ENCODE results near the gene NAV3. TPM values are rescaled to one million over a fixed set of nuclear protein-coding genes. Genes with fewer than 3 reads are reported as not detected.

Gene NAV3
- polyA plus RNA-seq, 1 donor from 2014 or later: 36.9 TPM

DNA sequence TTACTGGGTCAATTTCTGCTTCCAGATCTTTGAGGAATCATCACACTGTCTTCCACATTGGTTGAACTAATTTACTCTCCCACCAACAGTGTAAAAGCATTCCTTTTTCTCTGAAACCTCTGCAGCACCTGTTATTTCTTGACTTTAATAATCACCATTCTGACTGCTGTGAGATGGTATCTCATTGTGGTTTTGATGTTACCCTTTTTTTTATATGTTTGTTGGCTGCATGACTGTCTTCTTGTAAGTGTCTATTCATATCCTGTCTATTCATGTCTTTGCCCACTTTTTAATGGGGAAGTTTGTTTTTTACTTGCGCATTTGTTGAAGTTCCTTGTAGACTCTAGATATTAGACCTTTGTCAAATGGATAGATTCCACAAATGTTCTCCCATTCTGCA is 324.9 kb downstream of the NAV3 start:
- no peaks in the 10 kb centered on the region for H3K9me3 ChIP-seq (ENCODE audit: low read length)
- H3K9me2 ChIP-seq (ENCODE audit: insufficient read depth, low read length): no peaks in the 10 kb centered on the region
- no peak overlapping the region for H2AFZ ChIP-seq (ENCODE audit: low read depth, low read length)
- no peaks in the 10 kb centered on the region for H3K27me3 ChIP-seq (ENCODE audit: insufficient read depth, low read depth, low read length)
- H3K4me2 ChIP-seq (ENCODE audit: low read length): no peak overlapping the region
- H4K20me1 ChIP-seq (ENCODE audit: insufficient read depth): no peaks in the 10 kb centered on the region
- H3K27ac ChIP-seq (ENCODE audit: low read length): no peak overlapping the region
- H3F3A ChIP-seq (ENCODE audit: insufficient read depth, low read length, poor library complexity, severe bottlenecking): no peaks in the 10 kb centered on the region
- no peaks in the 10 kb centered on the region for H3K36me3 ChIP-seq (ENCODE audit: insufficient read depth, low read length)
- no peak overlapping the region for H3K4me3 ChIP-seq (ENCODE audit: low read length)
- no peaks in the 10 kb centered on the region for H3K79me2 ChIP-seq (replicated peaks; ENCODE audit: insufficient read depth, low read length)
- no peak overlapping the region for H3K9ac ChIP-seq (ENCODE audit: low read length)
- TF ChIP-seq MXI1 (conservative IDR thresholded peaks at IDR 0.05; ENCODE audit: poor library complexity, severe bottlenecking) (no peak), EZH2 (IDR thresholded peaks at IDR 0.05; ENCODE audit: borderline replicate concordance, insufficient read depth, low read length, poor library complexity, severe bottlenecking) (no peak), RAD21 (conservative IDR thresholded peaks at IDR 0.05) (no peak), TAF1 (IDR thresholded peaks at IDR 0.05; ENCODE audit: low read depth) (no peak), POLR2AphosphoS5 (IDR thresholded peaks at IDR 0.05) (no peak), SMC3 (conservative IDR thresholded peaks at IDR 0.05; ENCODE audit: poor library complexity) (no peak), EP300 (conservative IDR thresholded peaks at IDR 0.05; ENCODE audit: poor library complexity, severe bottlenecking) (no peak)
- TF ChIP-seq, protein P1, sequence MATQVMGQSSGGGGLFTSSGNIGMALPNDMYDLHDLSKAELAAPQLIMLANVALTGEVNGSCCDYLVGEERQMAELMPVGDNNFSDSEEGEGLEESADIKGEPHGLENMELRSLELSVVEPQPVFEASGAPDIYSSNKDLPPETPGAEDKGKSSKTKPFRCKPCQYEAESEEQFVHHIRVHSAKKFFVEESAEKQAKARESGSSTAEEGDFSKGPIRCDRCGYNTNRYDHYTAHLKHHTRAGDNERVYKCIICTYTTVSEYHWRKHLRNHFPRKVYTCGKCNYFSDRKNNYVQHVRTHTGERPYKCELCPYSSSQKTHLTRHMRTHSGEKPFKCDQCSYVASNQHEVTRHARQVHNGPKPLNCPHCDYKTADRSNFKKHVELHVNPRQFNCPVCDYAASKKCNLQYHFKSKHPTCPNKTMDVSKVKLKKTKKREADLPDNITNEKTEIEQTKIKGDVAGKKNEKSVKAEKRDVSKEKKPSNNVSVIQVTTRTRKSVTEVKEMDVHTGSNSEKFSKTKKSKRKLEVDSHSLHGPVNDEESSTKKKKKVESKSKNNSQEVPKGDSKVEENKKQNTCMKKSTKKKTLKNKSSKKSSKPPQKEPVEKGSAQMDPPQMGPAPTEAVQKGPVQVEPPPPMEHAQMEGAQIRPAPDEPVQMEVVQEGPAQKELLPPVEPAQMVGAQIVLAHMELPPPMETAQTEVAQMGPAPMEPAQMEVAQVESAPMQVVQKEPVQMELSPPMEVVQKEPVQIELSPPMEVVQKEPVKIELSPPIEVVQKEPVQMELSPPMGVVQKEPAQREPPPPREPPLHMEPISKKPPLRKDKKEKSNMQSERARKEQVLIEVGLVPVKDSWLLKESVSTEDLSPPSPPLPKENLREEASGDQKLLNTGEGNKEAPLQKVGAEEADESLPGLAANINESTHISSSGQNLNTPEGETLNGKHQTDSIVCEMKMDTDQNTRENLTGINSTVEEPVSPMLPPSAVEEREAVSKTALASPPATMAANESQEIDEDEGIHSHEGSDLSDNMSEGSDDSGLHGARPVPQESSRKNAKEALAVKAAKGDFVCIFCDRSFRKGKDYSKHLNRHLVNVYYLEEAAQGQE (IDR thresholded peaks at IDR 0.05; ENCODE audit: borderline replicate concordance): no peak
- TF ChIP-seq, protein P2, sequence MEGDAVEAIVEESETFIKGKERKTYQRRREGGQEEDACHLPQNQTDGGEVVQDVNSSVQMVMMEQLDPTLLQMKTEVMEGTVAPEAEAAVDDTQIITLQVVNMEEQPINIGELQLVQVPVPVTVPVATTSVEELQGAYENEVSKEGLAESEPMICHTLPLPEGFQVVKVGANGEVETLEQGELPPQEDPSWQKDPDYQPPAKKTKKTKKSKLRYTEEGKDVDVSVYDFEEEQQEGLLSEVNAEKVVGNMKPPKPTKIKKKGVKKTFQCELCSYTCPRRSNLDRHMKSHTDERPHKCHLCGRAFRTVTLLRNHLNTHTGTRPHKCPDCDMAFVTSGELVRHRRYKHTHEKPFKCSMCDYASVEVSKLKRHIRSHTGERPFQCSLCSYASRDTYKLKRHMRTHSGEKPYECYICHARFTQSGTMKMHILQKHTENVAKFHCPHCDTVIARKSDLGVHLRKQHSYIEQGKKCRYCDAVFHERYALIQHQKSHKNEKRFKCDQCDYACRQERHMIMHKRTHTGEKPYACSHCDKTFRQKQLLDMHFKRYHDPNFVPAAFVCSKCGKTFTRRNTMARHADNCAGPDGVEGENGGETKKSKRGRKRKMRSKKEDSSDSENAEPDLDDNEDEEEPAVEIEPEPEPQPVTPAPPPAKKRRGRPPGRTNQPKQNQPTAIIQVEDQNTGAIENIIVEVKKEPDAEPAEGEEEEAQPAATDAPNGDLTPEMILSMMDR (IDR thresholded peaks at IDR 0.05; ENCODE audit: poor library complexity, severe bottlenecking): no peak

DNA sequence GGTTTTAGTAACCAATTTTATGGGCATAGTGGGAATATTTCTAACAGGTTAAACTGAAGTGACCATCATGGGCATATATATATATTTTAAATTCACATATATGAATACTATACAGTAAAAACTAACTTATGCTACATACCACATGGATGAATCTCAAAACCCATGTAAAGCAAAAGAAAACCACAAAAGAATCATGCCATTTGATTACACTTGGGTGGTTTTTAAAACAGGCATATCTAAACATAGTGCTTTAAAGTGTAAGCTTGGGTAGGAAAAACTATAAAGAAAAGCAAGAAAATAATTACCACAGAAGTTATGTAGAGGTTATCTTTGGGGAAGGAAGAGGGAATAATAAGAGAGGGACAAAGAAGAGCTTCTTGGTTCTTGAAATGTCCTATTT is 326.1 kb downstream of the NAV3 start:
- Histone ChIP-seq H3F3A (ENCODE audit: insufficient read depth, low read length, poor library complexity, severe bottlenecking) (no peaks in the 10 kb centered on the region), H3K36me3 (ENCODE audit: insufficient read depth, low read length) (no peaks in the 10 kb centered on the region), H3K79me2 (replicated peaks; ENCODE audit: insufficient read depth, low read length) (no peaks in the 10 kb centered on the region), H3K27ac (ENCODE audit: low read length) (no peak overlapping the region), H3K9me2 (ENCODE audit: insufficient read depth, low read length) (no peaks in the 10 kb centered on the region), H3K27me3 (ENCODE audit: insufficient read depth, low read depth, low read length) (no peaks in the 10 kb centered on the region), H4K20me1 (ENCODE audit: insufficient read depth) (no peaks in the 10 kb centered on the region), H3K9ac (ENCODE audit: low read length) (no peak overlapping the region), H3K4me2 (ENCODE audit: low read length) (no peak overlapping the region), H3K9me3 (ENCODE audit: low read length) (no peaks in the 10 kb centered on the region), H3K4me3 (ENCODE audit: low read length) (no peak overlapping the region), H2AFZ (ENCODE audit: low read depth, low read length) (no peak overlapping the region)
- TF ChIP-seq POLR2AphosphoS5 (IDR thresholded peaks at IDR 0.05) (no peak), RAD21 (conservative IDR thresholded peaks at IDR 0.05) (no peak), SMC3 (conservative IDR thresholded peaks at IDR 0.05; ENCODE audit: poor library complexity) (no peak), EP300 (conservative IDR thresholded peaks at IDR 0.05; ENCODE audit: poor library complexity, severe bottlenecking) (no peak), MXI1 (conservative IDR thresholded peaks at IDR 0.05; ENCODE audit: poor library complexity, severe bottlenecking) (no peak), TAF1 (IDR thresholded peaks at IDR 0.05; ENCODE audit: low read depth) (no peak), EZH2 (IDR thresholded peaks at IDR 0.05; ENCODE audit: borderline replicate concordance, insufficient read depth, low read length, poor library complexity, severe bottlenecking) (no peak)
- TF ChIP-seq, protein P1 (IDR thresholded peaks at IDR 0.05; ENCODE audit: borderline replicate concordance): no peak
- TF ChIP-seq, protein P2 (IDR thresholded peaks at IDR 0.05; ENCODE audit: poor library complexity, severe bottlenecking): no peak

Data from neural cell (in vitro differentiated cells).